Measurements from ENCODE around the gene AASS. TPM values are rescaled to one million over a fixed set of nuclear protein-coding genes. Genes with fewer than 3 reads are reported as not detected.

The AASS gene
- total RNA-seq, 2 donors from 2014 or later = 60.5 to 99.7 TPM

DNA sequence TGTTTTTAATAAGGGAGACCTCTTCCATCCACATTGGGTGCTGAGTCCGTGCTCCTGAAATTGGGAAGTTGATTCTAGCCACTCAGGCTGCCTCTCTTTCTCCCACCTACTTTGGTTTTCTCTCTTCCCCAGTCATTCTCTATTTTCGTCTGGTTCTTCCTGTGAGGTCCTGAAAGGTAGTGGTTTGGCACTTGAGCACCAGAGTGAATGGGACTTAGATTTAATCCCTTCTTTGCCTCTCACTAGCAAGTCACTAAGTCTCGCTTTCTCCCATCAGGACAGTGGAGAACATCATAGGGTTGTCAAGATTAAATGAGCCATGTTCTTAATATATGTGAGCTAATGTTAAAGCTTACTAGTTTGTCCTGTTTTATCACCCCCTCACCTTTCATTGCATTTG lies 4.0 kb upstream of the AASS start:
- Mint-ChIP-seq H3K4me1 (peaks cover 32% of the 10 kb centered on the region), H3K27me3 (ENCODE audit: insufficient read depth) (no peaks in the 10 kb centered on the region), H3K9me3 (no peaks in the 10 kb centered on the region), H3K36me3 (ENCODE audit: low read depth) (peaks cover 1% of the 10 kb centered on the region), H3K4me3 (no peak overlapping the region), H3K27ac (peak overlapping the region; percentile 27)
- no peak for DNase-seq
- no peak overlapping the region for H3K27ac ChIP-seq (ENCODE audit: low read depth, low read length)
- no peaks in the 10 kb centered on the region for H3K4me1 ChIP-seq (ENCODE audit: control insufficient read depth, insufficient read depth, low read length)
- H3K27me3 ChIP-seq (ENCODE audit: control insufficient read depth, insufficient read depth, low read length, poor library complexity, severe bottlenecking) = no peaks in the 10 kb centered on the region
- no peaks in the 10 kb centered on the region for H3K36me3 ChIP-seq (ENCODE audit: control insufficient read depth, insufficient read depth, low read length)
- H3K4me3 ChIP-seq (ENCODE audit: low read length) = no peak overlapping the region
- TF ChIP-seq, protein P1, sequence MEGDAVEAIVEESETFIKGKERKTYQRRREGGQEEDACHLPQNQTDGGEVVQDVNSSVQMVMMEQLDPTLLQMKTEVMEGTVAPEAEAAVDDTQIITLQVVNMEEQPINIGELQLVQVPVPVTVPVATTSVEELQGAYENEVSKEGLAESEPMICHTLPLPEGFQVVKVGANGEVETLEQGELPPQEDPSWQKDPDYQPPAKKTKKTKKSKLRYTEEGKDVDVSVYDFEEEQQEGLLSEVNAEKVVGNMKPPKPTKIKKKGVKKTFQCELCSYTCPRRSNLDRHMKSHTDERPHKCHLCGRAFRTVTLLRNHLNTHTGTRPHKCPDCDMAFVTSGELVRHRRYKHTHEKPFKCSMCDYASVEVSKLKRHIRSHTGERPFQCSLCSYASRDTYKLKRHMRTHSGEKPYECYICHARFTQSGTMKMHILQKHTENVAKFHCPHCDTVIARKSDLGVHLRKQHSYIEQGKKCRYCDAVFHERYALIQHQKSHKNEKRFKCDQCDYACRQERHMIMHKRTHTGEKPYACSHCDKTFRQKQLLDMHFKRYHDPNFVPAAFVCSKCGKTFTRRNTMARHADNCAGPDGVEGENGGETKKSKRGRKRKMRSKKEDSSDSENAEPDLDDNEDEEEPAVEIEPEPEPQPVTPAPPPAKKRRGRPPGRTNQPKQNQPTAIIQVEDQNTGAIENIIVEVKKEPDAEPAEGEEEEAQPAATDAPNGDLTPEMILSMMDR (conservative IDR thresholded peaks at IDR 0.05) = no peak
- WGBS, 2 experiments (ENCODE audit: insufficient coverage in 1 of 2, insufficient read length in 1 of 2) = 40 to 68% methylated on average over 1 to 3 of the region's 3 CpGs
- no peak overlapping the region for H3K9ac ChIP-seq (ENCODE audit: extremely low read depth, low read length, poor library complexity, severe bottlenecking)
- no peaks in the 10 kb centered on the region for H3K9me3 ChIP-seq (ENCODE audit: control insufficient read depth, low read length)

DNA sequence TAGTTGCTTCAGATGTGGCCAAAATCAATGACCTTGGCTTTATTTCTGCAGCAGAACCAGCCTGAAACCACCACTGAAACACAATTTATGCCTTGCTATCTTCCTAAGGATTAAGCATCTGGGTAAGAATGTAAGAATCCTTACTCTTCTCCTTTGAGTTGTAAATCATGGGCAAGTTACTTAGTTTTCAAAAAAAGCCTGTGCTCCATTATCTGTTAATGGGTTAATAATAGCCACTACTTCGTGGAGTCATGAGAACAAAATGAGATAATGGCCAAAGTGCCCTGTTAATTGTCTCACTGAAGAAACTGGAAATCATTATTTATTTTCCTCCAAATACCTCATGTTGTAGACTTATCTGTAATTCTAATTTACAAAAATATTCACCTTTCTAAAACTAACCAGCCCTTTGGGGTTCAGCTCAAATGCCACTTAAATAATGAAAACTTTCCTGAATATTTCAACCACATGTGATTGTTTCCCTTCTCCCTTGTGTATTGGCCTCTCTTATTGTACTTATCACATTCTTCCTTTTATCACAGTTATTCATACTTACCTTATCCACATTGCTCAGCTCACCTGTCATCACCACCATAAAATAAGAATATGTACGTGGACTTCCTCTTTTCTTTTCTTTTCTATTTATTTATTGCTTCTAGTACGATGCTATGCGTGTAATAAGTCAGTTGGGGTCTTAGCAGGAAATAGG lies 2.0 kb upstream of the AASS start:
- TF ChIP-seq, protein P1 (conservative IDR thresholded peaks at IDR 0.05) = no peak
- Mint-ChIP-seq H3K27ac (peak overlapping the region; percentile 80), H3K4me1 (peaks cover 43% of the 10 kb centered on the region), H3K27me3 (ENCODE audit: insufficient read depth) (no peaks in the 10 kb centered on the region), H3K9me3 (no peaks in the 10 kb centered on the region), H3K36me3 (ENCODE audit: low read depth) (peaks cover 1% of the 10 kb centered on the region), H3K4me3 (peak overlapping the region; percentile 20)
- no peak for DNase-seq
- H3K27ac ChIP-seq (ENCODE audit: low read depth, low read length) = no peak overlapping the region
- no peaks in the 10 kb centered on the region for H3K4me1 ChIP-seq (ENCODE audit: control insufficient read depth, insufficient read depth, low read length)
- no peak overlapping the region for H3K9ac ChIP-seq (ENCODE audit: extremely low read depth, low read length, poor library complexity, severe bottlenecking)
- H3K4me3 ChIP-seq (ENCODE audit: low read length) = no peak overlapping the region
- no peaks in the 10 kb centered on the region for H3K36me3 ChIP-seq (ENCODE audit: control insufficient read depth, insufficient read depth, low read length)
- WGBS, 2 experiments (ENCODE audit: insufficient coverage in 1 of 2, insufficient read length in 1 of 2) = 40 to 82% methylated on average over 1 to 4 of the region's 4 CpGs
- no peaks in the 10 kb centered on the region for H3K9me3 ChIP-seq (ENCODE audit: control insufficient read depth, low read length)
- no peaks in the 10 kb centered on the region for H3K27me3 ChIP-seq (ENCODE audit: control insufficient read depth, insufficient read depth, low read length, poor library complexity, severe bottlenecking)

DNA sequence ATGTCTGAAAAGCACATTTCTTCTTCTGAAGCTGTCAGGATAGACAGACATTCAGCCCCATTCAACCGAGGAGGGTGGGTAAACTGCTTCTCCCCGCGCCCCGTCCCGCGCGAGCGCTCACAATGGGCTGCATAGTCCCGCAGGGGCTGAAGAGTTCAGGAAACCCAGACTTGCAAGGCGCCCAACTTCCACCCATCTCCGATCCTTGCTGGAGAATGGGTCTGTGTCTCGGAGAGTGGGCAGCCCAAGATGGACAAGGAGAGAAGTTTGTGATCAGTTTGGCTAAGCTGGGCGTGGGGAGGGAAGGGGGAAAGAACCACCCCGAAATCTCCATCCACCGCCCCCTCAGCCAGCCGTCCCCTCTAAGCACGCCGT lies 686 bp downstream of the AASS start:
- Mint-ChIP-seq H3K4me1 (peaks cover 42% of the 10 kb centered on the region), H3K4me3 (peak overlapping the region; percentile 99), H3K36me3 (ENCODE audit: low read depth) (no peaks in the 10 kb centered on the region), H3K27me3 (ENCODE audit: insufficient read depth) (no peaks in the 10 kb centered on the region), H3K9me3 (no peaks in the 10 kb centered on the region), H3K27ac (peak overlapping the region; percentile 95)
- Histone ChIP-seq H3K27me3 (ENCODE audit: control insufficient read depth, insufficient read depth, low read length, poor library complexity, severe bottlenecking) (no peaks in the 10 kb centered on the region), H3K9me3 (ENCODE audit: control insufficient read depth, low read length) (no peaks in the 10 kb centered on the region), H3K36me3 (ENCODE audit: control insufficient read depth, insufficient read depth, low read length) (no peaks in the 10 kb centered on the region), H3K4me1 (ENCODE audit: control insufficient read depth, insufficient read depth, low read length) (no peaks in the 10 kb centered on the region), H3K4me3 (ENCODE audit: low read length) (peak overlapping the region; percentile 93), H3K9ac (ENCODE audit: extremely low read depth, low read length, poor library complexity, severe bottlenecking) (peak overlapping the region; percentile 69), H3K27ac (ENCODE audit: low read depth, low read length) (peak overlapping the region; percentile 93)
- 0 to 3% methylated on average over 11 to 17 of the region's 18 CpGs for WGBS, 2 experiments (ENCODE audit: insufficient coverage in 1 of 2, insufficient read length in 1 of 2)
- peak; percentile 67 for DNase-seq
- TF ChIP-seq, protein P1 (conservative IDR thresholded peaks at IDR 0.05) = no peak
